ENCODE data around the gene SLC16A11. TPM values are rescaled to one million over a fixed set of nuclear protein-coding genes. Genes with fewer than 3 reads are reported as not detected.
"Not testable (repeated sequence)": the region's sequence is repeated elsewhere in the genome, so short reads cannot be mapped to it uniquely, and the experiment has no call there.

The SLC16A11 gene
- total RNA-seq, 1 experiment from 2014 or later: not detected

- ChIA-PET CTCF (interaction anchor here (0.7 kb wide), 1 partner anchor 121 kb away, joined by 7 read pairs; no protein-coding TSS in a partner anchor), POLR2A (ENCODE audit: unreplicated experiment) (interaction anchor here (0.5 to 0.6 kb wide), 2 partner anchors 116 to 519 kb away, joined by 3 read pairs; no protein-coding TSS in a partner anchor)
- intact Hi-C loops (cut with micrococcal nuclease; ENCODE audit: unreplicated experiment): no loop called here
- no peaks in the 10 kb centered on the region for H4K20me1 ChIP-seq (ENCODE audit: insufficient read depth)
- H3K4me2 ChIP-seq: no peak overlapping the region
- no peaks in the 10 kb centered on the region for H3K79me2 ChIP-seq (ENCODE audit: low read depth)
- H3K27ac ChIP-seq: peak overlapping the region; percentile 22; the same call in 1 of the 2 replicates
- H2AFZ ChIP-seq: no peak overlapping the region
- H3K9me2 ChIP-seq (ENCODE audit: insufficient read depth): no peaks in the 10 kb centered on the region
- H3K4me3 ChIP-seq: no peak overlapping the region
- no TSS peak for BruUV-seq (replicated peaks)
- peaks cover 34% of the 10 kb centered on the region for H3F3A ChIP-seq (ENCODE audit: insufficient read depth, low read depth)
- DNase-seq: peak; percentile 14 to 78
- no peak for TF ChIP-seq CTCF (conservative IDR thresholded peaks at IDR 0.05)
- no peak for TF ChIP-seq EZH2 (IDR thresholded peaks at IDR 0.05; ENCODE audit: low read depth)
- H3K4me1 ChIP-seq (replicated peaks; ENCODE audit: insufficient read depth): peaks cover 36% of the 10 kb centered on the region
- H3K9me3 ChIP-seq (ENCODE audit: insufficient read depth, low read depth): no peaks in the 10 kb centered on the region
- no peaks in the 10 kb centered on the region for H3K36me3 ChIP-seq (ENCODE audit: low read depth)
- no peaks in the 10 kb centered on the region for H3K27me3 ChIP-seq (ENCODE audit: insufficient read depth, low read depth)
These were observed 12.5 kb upstream of the SLC16A11 start for GRCh38 chr17:7056386-7056785.

- peaks cover 37% of the 10 kb centered on the region for H3K4me1 ChIP-seq (replicated peaks; ENCODE audit: insufficient read depth)
- intact Hi-C loops (cut with micrococcal nuclease; ENCODE audit: unreplicated experiment); BruUV-seq (replicated peaks); H4K20me1 ChIP-seq (ENCODE audit: insufficient read depth); H3K9me2 ChIP-seq (ENCODE audit: insufficient read depth); H2AFZ ChIP-seq; POLR2A ChIA-PET (ENCODE audit: unreplicated experiment); DNase-seq; H3K27ac ChIP-seq; H3K27me3 ChIP-seq (ENCODE audit: insufficient read depth, low read depth); H3K79me2 ChIP-seq (ENCODE audit: low read depth); H3K4me3 ChIP-seq; H3K36me3 ChIP-seq (ENCODE audit: low read depth); H3K9me3 ChIP-seq (ENCODE audit: insufficient read depth, low read depth); H3K4me2 ChIP-seq: not testable (repeated sequence)
- CTCF ChIA-PET: interaction anchor here (0.5 kb wide), 1 partner anchor 544 kb away, joined by 4 read pairs; no protein-coding TSS in a partner anchor
- H3F3A ChIP-seq (ENCODE audit: insufficient read depth, low read depth): peaks cover 21% of the 10 kb centered on the region
These were observed 6.7 kb upstream of the SLC16A11 start for GRCh38 chr17:7050583-7050982.

- BruUV-seq (replicated peaks): no TSS peak
These were observed 5.1 kb upstream of the SLC16A11 start for GRCh38 chr17:7048968-7049367.

More at GRCh38 chr17:7048968-7049367, 5.1 kb upstream of the SLC16A11 start:
- H2AFZ ChIP-seq: no peak overlapping the region
- no peaks in the 10 kb centered on the region for H3K9me3 ChIP-seq (ENCODE audit: insufficient read depth, low read depth)
- no peaks in the 10 kb centered on the region for H3K27me3 ChIP-seq (ENCODE audit: insufficient read depth, low read depth)
- POLR2A ChIA-PET (ENCODE audit: unreplicated experiment): no interaction called here
- H3K79me2 ChIP-seq (ENCODE audit: low read depth): no peaks in the 10 kb centered on the region
- H4K20me1 ChIP-seq (ENCODE audit: insufficient read depth): no peaks in the 10 kb centered on the region
- peaks cover 48% of the 10 kb centered on the region for H3K4me1 ChIP-seq (replicated peaks; ENCODE audit: insufficient read depth)
- no peak overlapping the region for H3K4me3 ChIP-seq
- H3F3A ChIP-seq (ENCODE audit: insufficient read depth, low read depth): peaks cover 31% of the 10 kb centered on the region
- no peaks in the 10 kb centered on the region for H3K9me2 ChIP-seq (ENCODE audit: insufficient read depth)
- intact Hi-C loops (cut with micrococcal nuclease; ENCODE audit: unreplicated experiment): loop anchor here (5.0 to 10.0 kb wide), 3 partner anchors 536 to 993 kb away; partner anchors contain the start of genes MPDU1, TP53 and WRAP53
- no peak overlapping the region for H3K27ac ChIP-seq
- CTCF ChIA-PET: no interaction called here
- H3K4me2 ChIP-seq: no peak overlapping the region
- no peak for DNase-seq
- H3K36me3 ChIP-seq (ENCODE audit: low read depth): no peaks in the 10 kb centered on the region
- TF ChIP-seq EZH2 (IDR thresholded peaks at IDR 0.05; ENCODE audit: low read depth) (no peak), CTCF (conservative IDR thresholded peaks at IDR 0.05) (no peak)

Measured in PC-9 (cell line).